Measurements from ENCODE around the gene STK32B.

- no peak for TF ChIP-seq EP300 (IDR thresholded peaks at IDR 0.05)
- no peak for TF ChIP-seq CTCF (IDR thresholded peaks at IDR 0.05)
These were observed 476.8 kb downstream of the STK32B start for GRCh38 chr4:5528031-5528436.
